H1 (cell line): ENCODE data around the gene SULT6B1. TPM values are rescaled to one million over a fixed set of nuclear protein-coding genes. Genes with fewer than 3 reads are reported as not detected.

ENCODE experiments used
- BCL11A ChIP-seq, 2 experiments: IDR thresholded peaks; one replicate each; pipeline ENCODE4 v1.6.1; 2011; ENCODE audit warnings: low read depth in 2 of 2, low read length in 2 of 2, mild to moderate bottlenecking in 2 of 2
- CTCF ChIP-seq, 3 experiments: IDR thresholded peaks; 1 replicate in 2 of 3; 2 replicates in 1 of 3; pipeline versions ENCODE4 v1.5.1 to v1.6.1; 2011; ENCODE audit warnings: low read length in 3 of 3, mild to moderate bottlenecking in 3 of 3, inconsistent platforms in 2 of 3, low read depth in 1 of 3, moderate library complexity in 1 of 3; ENCODE audit not compliant: insufficient read depth in 1 of 3; ENCODE audit errors: control extremely low read depth in 1 of 3
- MAFK ChIP-seq: IDR thresholded peaks from 2 replicates; pipeline ENCODE4 v1.6.1; 2012; ENCODE audit warnings: low read depth, mild to moderate bottlenecking, improper control_type of control experiment, low read length
- NRF1 ChIP-seq: IDR thresholded peaks from 2 replicates; pipeline ENCODE4 v1.6.1; 2011; ENCODE audit warnings: mild to moderate bottlenecking, low read depth, low read length, improper control_type of control experiment
- RAD21 ChIP-seq, 2 experiments: IDR thresholded peaks in 1 of 2; conservative IDR thresholded peaks in 1 of 2; 2 replicates each; pipeline ENCODE4 v1.6.1; 2011; ENCODE audit warnings: low read depth in 2 of 2, low read length in 2 of 2, improper control_type of control experiment in 1 of 2, inconsistent platforms in 1 of 2, mild to moderate bottlenecking in 1 of 2, moderate library complexity in 1 of 2
- SIRT6 ChIP-seq: IDR thresholded peaks from one replicate; pipeline ENCODE4 v1.7.1; 2012; ENCODE audit warnings: low read length, inconsistent platforms
- SUZ12 ChIP-seq: fragments of 200-600 bp; sonication (generic); IDR thresholded peaks from 2 replicates; pipeline ENCODE4 v1.6.1; 2012; ENCODE audit warnings: mild to moderate bottlenecking, inconsistent platforms, low read length, moderate library complexity, mixed read lengths
- TAF7 ChIP-seq: optimal IDR thresholded peaks from 2 replicates; pipeline ENCODE3; 2011; ENCODE audit warnings: low read depth, mild to moderate bottlenecking, inconsistent platforms, low read length, moderate library complexity, borderline replicate concordance
- polyA plus RNA-seq, 7 experiments: library from polyadenylated mRNA; depleted of rRNA in 3 of 7; stranded (reverse) in 5 of 7; unstranded in 2 of 7; fragments of >200 nt in 5 of 7; fragments of 200-250 nt in 2 of 7; gene quantifications; 1 replicate in 5 of 7; 2 replicates in 1 of 7; 4 replicates in 1 of 7; pipeline versions ENCODE4 v1.2.1 to v1.2.3, GENCODE V29; 2011 to 2013; ENCODE audit warnings: missing spikeins in 2 of 7, mixed read lengths in 2 of 7
- total RNA-seq: library from RNA; stranded (reverse); fragmentation: NEBNext Ultra II Directional; extraction: Animal tissue kit (Norgen Biotek cat#: 25700); gene quantifications from 2 replicates; pipeline ENCODE4 v1.2.1, GENCODE V29; 2021

SULT6B1 gene
- total and polyA plus RNA-seq, 2 of the 8 experiments (the other 6 are each of a cell fraction or from before 2014, with no cell fraction given): not detected

- TF ChIP-seq CTCF (IDR thresholded peaks at IDR 0.05; ENCODE audit: control extremely low read depth in 1 of 3, insufficient read depth in 1 of 3, low read depth in 1 of 3, low read length in 3 of 3) (no peak), BCL11A (IDR thresholded peaks at IDR 0.05; ENCODE audit: low read depth in 2 of 2, low read length in 2 of 2) (no peak), TAF7 (no peak), RAD21 (IDR thresholded peaks at IDR 0.05 in 1 of 2, conservative IDR thresholded peaks at IDR 0.05 in 1 of 2; ENCODE audit: low read depth in 2 of 2, low read length in 2 of 2) (no peak), NRF1 (no peak), SUZ12 (no peak), SIRT6 (no peak), MAFK (no peak)
Measured at GRCh38 chr2:37148325-37148724, 40.1 kb downstream of the SULT6B1 start (continued).
